ENCODE results near the gene ARMC7. TPM values are rescaled to one million over a fixed set of nuclear protein-coding genes. Genes with fewer than 3 reads are reported as not detected.

ARMC7 gene
- total RNA-seq, 2 experiments from 2014 or later = 16.1 to 17.0 TPM

DNA sequence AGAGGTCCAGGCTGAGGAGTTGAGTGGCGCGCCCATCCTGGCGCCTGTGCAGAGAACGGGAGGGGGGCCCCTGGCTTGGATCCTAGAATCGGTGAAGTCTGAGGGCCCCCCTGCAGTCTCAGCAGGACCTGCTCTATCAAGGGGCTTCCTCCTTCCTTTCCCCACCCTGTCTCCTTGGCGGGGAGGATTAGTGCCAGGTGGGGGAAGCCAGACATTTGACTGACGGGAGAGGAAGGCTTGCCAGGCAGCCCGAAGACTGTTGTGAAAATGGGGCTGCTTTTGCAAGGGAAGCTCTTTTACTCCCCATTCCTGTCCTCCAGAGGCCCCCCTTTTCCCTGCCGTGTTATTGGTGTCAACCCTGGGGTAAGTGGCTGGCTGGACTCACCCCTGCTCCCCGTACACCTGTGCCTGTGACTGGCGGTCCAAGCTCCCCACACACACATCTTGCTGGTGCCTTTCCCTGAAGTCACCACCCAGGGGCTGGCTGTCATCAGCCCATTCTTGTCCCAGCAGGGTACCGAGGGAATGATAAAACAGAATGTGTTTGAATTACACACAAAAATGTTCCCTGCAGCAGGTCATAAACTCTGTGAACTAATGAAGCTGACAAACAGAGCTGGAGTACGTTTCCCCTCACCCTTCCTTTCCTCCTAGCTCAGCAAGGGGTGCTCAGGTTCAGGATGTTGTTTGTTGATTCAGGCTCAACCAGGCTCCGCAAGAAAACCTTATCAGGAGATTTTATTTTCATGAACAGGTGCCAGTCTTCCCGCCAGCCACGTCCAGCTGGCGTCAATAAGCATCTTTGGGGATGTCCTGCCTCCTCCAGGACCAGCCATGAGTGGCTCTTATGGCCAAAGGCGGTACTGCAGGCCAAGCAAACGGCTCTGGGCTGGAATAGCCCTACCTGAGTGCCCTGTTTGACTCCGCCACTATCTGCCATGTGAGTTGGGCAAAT lies 4.4 kb upstream of the ARMC7 start:
- DNase-seq (peak; percentile 43), ATAC-seq (no peak)
- no peaks in the 10 kb centered on the region for H3K9me3 Mint-ChIP-seq (ENCODE audit: insufficient read depth)
- no peaks in the 10 kb centered on the region for H3K36me3 Mint-ChIP-seq (ENCODE audit: low read depth)
- ChIA-PET CTCF (interaction anchor here (0.8 to 3.8 kb wide), 17 partner anchors 8 to 143 kb away, joined by 3 to 14 read pairs (median 4); partner anchors contain the start of gene SLC16A5), POLR2A (interaction anchor here (1.7 kb wide), 1 partner anchor 9 kb away, joined by 7 read pairs; no protein-coding TSS in a partner anchor)
- no peaks in the 10 kb centered on the region for H3K27me3 Mint-ChIP-seq (ENCODE audit: low read depth)
- H3K27ac Mint-ChIP-seq = no peak overlapping the region
- H3K4me1 Mint-ChIP-seq (ENCODE audit: low read depth) = peaks cover 18% of the 10 kb centered on the region
- H3K4me3 Mint-ChIP-seq = no peak overlapping the region

DNA sequence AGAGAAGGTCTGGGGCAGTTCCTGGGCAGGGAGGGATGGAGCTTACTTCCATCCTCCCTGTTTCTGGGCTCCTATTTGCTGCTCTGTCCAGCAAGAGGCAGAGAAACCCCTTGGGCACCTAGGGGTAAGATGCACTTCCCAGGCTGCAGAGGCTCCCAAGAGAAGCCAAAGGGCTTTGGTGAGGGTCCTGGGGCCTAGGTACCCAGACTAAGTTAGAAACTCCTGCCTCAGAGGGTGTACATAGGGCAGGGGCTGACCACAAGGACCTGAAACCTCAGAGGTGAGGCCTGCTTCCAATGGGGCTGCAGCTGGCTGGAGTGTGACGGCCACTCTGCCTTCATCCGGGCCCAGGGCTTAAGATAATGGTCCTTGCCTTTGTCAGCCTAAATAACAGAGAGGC lies 1.6 kb upstream of the ARMC7 start:
- Mint-ChIP-seq H3K36me3 (ENCODE audit: low read depth) (peaks cover 11% of the 10 kb centered on the region), H3K4me1 (ENCODE audit: low read depth) (peaks cover 36% of the 10 kb centered on the region), H3K27me3 (ENCODE audit: low read depth) (no peaks in the 10 kb centered on the region), H3K9me3 (ENCODE audit: insufficient read depth) (no peaks in the 10 kb centered on the region), H3K4me3 (peak overlapping the region; percentile 92), H3K27ac (no peak overlapping the region)
- ATAC-seq (no peak), DNase-seq (no peak)
- ChIA-PET CTCF (interaction anchor here (0.7 kb wide), 1 partner anchor 146 kb away, joined by 3 read pairs; no protein-coding TSS in a partner anchor), POLR2A (no interaction called here)

DNA sequence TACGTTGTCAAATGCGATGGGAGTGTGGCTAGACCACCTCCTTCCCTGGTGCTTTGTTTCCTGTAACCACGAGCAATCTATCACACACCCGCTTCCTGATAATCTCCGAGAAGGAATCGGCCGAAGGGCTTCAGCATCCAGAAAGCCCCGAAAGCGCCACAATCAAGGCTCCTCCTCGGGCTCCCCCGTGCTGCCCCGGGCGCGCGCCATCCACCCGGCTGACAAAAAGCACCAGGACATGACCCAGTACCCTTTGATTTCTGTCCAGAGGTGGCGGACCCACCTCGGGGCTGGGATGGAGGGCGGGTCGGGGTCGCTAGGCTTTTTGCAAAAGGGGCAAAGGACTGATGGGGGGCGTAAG lies 743 bp upstream of the ARMC7 start:
- Mint-ChIP-seq H3K36me3 (ENCODE audit: low read depth) (peaks cover 12% of the 10 kb centered on the region), H3K4me1 (ENCODE audit: low read depth) (peaks cover 42% of the 10 kb centered on the region), H3K27me3 (ENCODE audit: low read depth) (no peaks in the 10 kb centered on the region), H3K4me3 (peak overlapping the region; percentile 92), H3K9me3 (ENCODE audit: insufficient read depth) (no peaks in the 10 kb centered on the region), H3K27ac (peak overlapping the region; percentile 41)
- DNase-seq (no peak), ATAC-seq (peak; percentile 13)
- ChIA-PET POLR2A (interaction anchor here (0.7 to 2.5 kb wide), 7 partner anchors 15 to 100 kb away, joined by 3 to 10 read pairs (median 4); partner anchors contain the start of genes NT5C and SLC16A5), CTCF (interaction anchor here (0.8 to 8.9 kb wide), 4 partner anchors 23 to 148 kb away, joined by 4 to 210 read pairs (median 64); partner anchors contain the start of gene NT5C)

DNA sequence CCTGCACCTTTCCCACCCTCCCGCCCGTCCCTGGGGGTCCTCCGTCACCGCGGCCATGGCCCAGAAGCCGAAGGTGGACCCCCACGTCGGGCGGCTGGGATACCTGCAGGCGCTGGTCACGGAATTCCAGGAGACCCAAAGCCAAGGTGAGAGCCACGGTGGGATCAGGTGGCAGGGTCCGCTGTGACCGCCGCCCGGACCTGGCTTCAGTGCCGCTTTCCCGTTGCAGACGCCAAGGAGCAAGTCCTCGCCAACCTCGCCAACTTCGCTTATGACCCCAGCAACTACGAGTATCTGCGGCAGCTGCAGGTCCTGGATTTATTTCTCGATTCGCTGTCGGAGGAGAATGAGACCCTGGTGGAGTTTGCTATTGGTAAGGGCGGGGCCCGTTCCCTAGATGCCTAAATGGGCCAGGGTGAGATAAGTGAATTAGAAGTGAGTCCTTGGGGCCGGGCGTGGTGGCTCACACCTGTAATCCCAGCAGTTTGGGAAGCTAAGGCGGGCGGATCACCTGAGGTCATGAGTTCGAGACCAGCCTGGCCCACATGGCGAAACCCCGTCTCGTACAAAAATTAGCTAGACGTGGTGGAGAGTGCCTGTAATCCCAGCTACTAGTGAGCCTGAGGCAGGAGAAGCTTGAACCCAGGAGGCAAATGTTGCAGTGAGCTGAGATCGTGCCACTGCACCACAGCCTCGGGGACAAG lies 617 bp downstream of the ARMC7 start:
- H3K36me3 Mint-ChIP-seq (ENCODE audit: low read depth) = peaks cover 20% of the 10 kb centered on the region
- H3K9me3 Mint-ChIP-seq (ENCODE audit: insufficient read depth) = no peaks in the 10 kb centered on the region
- ATAC-seq (no peak), DNase-seq (peak; percentile 41)
- H3K27ac Mint-ChIP-seq = peak overlapping the region; percentile 84
- H3K4me1 Mint-ChIP-seq (ENCODE audit: low read depth) = peaks cover 54% of the 10 kb centered on the region
- ChIA-PET POLR2A (interaction anchor here (0.8 to 2.5 kb wide), 7 partner anchors 13 to 160 kb away, joined by 3 to 10 read pairs (median 4); partner anchors contain the start of genes MIF4GD, NT5C, NUP85 and SLC16A5), CTCF (interaction anchor here (0.9 to 8.9 kb wide), 8 partner anchors 21 to 302 kb away, joined by 3 to 210 read pairs (median 11); partner anchors contain the start of genes MIF4GD and NT5C)
- no peaks in the 10 kb centered on the region for H3K27me3 Mint-ChIP-seq (ENCODE audit: low read depth)
- H3K4me3 Mint-ChIP-seq = peak overlapping the region; percentile 92

DNA sequence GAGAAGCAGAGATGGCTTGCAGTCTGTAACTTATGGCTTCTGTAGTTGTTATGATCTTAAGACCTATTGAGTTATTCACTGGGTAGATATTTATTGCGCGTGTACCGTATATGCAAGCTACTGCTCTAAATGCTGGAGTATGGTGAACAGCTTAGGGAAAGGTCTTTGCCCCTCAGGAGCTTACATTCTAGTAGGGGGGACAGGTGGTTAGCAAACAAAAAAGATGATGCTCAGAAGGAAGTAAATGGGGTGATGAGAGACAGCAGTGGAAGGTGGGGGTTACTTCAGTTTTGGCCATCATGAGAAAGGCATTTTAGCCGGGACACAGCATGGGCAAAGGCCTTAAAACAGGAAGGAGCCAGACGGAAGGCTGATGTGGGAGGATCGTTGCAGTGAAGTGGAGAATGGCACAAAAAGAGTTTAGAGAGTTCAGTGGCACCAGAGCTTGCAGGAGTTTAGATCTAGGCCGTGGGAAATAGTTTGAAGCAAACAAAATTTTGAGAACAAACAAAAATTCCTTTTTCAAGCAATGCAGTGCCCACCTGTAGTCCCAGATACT lies 2.1 kb downstream of the ARMC7 start:
- H3K4me3 Mint-ChIP-seq = peak overlapping the region; percentile 92
- ChIA-PET POLR2A (interaction anchor here (0.6 to 2.5 kb wide), 4 partner anchors 13 to 60 kb away, joined by 3 to 10 read pairs (median 3); partner anchors contain the start of gene NT5C), CTCF (interaction anchor here (1.1 to 8.9 kb wide), 6 partner anchors 20 to 159 kb away, joined by 3 to 210 read pairs (median 71); partner anchors contain the start of genes GGA3, MIF4GD, MRPL58 and MRPS7)
- H3K4me1 Mint-ChIP-seq (ENCODE audit: low read depth) = peaks cover 51% of the 10 kb centered on the region
- no peaks in the 10 kb centered on the region for H3K9me3 Mint-ChIP-seq (ENCODE audit: insufficient read depth)
- peaks cover 23% of the 10 kb centered on the region for H3K36me3 Mint-ChIP-seq (ENCODE audit: low read depth)
- ATAC-seq = no peak
- H3K27me3 Mint-ChIP-seq (ENCODE audit: low read depth) = no peaks in the 10 kb centered on the region
- no peak for DNase-seq
- peak overlapping the region; percentile 60 for H3K27ac Mint-ChIP-seq

DNA sequence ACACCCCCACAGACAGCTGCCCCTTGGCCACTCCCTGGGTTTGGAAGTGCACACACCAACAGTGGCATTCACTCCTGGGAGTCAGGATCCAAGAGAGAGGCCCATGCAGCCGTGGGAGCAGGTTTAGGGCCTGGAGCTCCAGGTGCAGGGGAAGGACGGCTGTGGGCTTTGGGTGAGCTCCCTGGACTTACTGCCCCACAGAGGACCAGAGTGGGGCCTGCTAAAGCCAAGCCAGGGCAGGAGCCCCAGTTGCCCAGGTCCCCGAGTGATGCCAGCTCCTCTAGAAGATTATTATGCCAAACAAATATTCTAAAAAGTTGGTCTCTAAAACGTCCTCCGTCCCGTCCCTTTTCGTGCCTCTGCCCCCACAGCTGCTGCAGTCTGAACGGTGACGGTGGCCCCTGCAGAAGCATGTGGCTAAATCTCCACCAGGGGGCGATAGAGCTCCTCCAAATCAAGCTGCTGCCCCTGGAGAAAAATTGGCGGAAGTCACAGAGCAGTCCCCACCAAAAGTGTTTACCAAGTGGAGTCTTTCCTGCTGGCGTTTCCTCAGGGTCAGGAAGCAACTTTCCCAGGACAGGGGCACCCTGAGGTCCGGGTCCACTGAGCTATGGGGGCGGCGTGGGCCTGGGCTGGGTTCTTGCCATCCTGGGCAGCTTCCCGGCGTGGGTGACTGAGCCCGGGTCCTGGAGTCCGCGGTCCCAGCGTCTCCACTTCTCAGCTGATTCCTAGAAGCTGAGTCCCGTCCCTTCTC lies 4.2 kb downstream of the ARMC7 start:
- H3K4me3 Mint-ChIP-seq = peak overlapping the region; percentile 82
- peak overlapping the region; percentile 88 for H3K27ac Mint-ChIP-seq

DNA sequence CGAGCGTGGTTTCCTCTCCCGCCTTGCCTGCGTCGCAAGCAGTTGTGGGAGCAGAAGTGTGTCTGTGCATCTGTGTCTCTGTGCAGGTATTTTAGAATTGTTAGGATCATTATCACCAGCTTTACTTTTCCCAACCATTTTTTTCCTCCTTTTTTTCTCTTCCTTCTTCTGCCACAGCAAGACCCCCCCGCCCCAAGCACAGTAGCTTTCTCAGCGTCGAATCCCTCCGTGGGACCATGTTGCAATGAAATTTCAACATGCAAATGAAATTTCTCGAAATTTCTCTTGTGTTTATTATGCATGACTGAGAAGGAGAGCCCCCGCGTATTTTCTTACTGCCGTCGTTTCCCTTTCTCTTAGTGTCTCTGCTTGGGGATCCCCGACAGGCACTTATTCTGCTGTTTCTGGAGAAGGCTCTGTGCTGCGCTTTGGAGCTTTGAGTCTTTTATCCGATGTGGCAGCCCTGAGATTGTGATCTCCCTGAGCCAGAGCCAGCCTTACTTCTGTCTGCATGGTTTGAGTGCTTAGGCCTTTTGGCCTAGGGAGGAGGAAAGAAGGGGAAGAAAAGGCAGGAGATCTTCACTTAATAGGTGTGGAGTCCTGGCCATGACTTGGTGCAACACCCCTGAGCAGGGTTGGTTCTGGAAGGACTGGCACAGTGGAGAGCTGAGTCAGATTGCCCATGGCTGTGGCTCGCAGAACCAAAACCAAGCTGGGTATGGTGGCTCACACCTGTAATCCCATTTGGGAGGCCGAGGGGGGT lies 5.0 kb downstream of the ARMC7 start:
- Mint-ChIP-seq H3K27ac (peak overlapping the region; percentile 88), H3K4me1 (ENCODE audit: low read depth) (peaks cover 40% of the 10 kb centered on the region), H3K9me3 (ENCODE audit: insufficient read depth) (no peaks in the 10 kb centered on the region), H3K27me3 (ENCODE audit: low read depth) (no peaks in the 10 kb centered on the region), H3K36me3 (ENCODE audit: low read depth) (peaks cover 31% of the 10 kb centered on the region), H3K4me3 (peak overlapping the region; percentile 82)
- DNase-seq = no peak
- ATAC-seq = no peak
- ChIA-PET CTCF (interaction anchor here (0.7 to 8.9 kb wide), 72 partner anchors 9 to 425 kb away, joined by 3 to 210 read pairs (median 8); partner anchors contain the start of genes CDR2L, GGA3, JPT1 and MIF4GD), POLR2A (interaction anchor here (0.7 to 3.0 kb wide), 20 partner anchors 9 to 156 kb away, joined by 3 to 28 read pairs (median 4); partner anchors contain the start of genes JPT1, MIF4GD, MRPL58 and NT5C)

More for the DNA sequence above, 4.2 kb downstream of the ARMC7 start:
- peaks cover 29% of the 10 kb centered on the region for H3K36me3 Mint-ChIP-seq (ENCODE audit: low read depth)
- DNase-seq = peak; percentile 96
- ChIA-PET POLR2A (interaction anchor here (0.7 to 3.0 kb wide), 22 partner anchors 9 to 298 kb away, joined by 3 to 28 read pairs (median 4); partner anchors contain the start of genes JPT1, MIF4GD, MRPL58 and NT5C), CTCF (interaction anchor here (0.7 to 8.9 kb wide), 77 partner anchors 8 to 519 kb away, joined by 3 to 210 read pairs (median 7); partner anchors contain the start of genes CDR2L, GGA3, HID1 and JPT1)
- no peaks in the 10 kb centered on the region for H3K9me3 Mint-ChIP-seq (ENCODE audit: insufficient read depth)
- peaks cover 45% of the 10 kb centered on the region for H3K4me1 Mint-ChIP-seq (ENCODE audit: low read depth)
- no peaks in the 10 kb centered on the region for H3K27me3 Mint-ChIP-seq (ENCODE audit: low read depth)
- peak; percentile 69 for ATAC-seq

DNA sequence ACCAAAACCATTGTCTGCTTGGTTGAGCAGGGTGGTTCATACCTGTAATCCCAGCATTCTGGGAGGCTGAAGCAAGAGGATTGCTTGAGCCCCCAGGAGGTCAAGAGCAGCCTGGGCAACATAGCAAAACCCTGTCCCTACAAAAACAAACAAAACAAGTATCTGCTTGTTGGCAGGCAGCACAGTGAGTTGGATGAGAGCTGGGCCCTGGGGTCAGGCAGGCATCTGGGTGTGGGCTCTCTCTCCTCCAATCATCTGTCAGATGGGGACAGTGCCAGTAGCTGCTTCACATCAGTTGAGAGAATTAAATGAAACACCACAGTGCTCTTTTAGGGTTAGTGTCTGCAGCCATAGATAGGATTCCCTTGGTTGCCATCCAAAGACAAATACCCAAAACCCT lies 5.8 kb downstream of the ARMC7 start:
- no peak for ATAC-seq
- no peaks in the 10 kb centered on the region for H3K27me3 Mint-ChIP-seq (ENCODE audit: low read depth)
- H3K36me3 Mint-ChIP-seq (ENCODE audit: low read depth) = peaks cover 34% of the 10 kb centered on the region
- DNase-seq = no peak
- no peaks in the 10 kb centered on the region for H3K9me3 Mint-ChIP-seq (ENCODE audit: insufficient read depth)
- POLR2A ChIA-PET = interaction anchor here (0.5 to 3.0 kb wide), 4 partner anchors 9 to 155 kb away, joined by 4 to 28 read pairs (median 10); partner anchors contain the start of genes MIF4GD and NT5C
- H3K4me3 Mint-ChIP-seq = no peak overlapping the region
- CTCF ChIA-PET = interaction anchor here (0.8 to 8.9 kb wide), 18 partner anchors 8 to 158 kb away, joined by 3 to 210 read pairs (median 16); partner anchors contain the start of genes GGA3, JPT1, MIF4GD and MRPS7
- peaks cover 37% of the 10 kb centered on the region for H3K4me1 Mint-ChIP-seq (ENCODE audit: low read depth)
- H3K27ac Mint-ChIP-seq = no peak overlapping the region

DNA sequence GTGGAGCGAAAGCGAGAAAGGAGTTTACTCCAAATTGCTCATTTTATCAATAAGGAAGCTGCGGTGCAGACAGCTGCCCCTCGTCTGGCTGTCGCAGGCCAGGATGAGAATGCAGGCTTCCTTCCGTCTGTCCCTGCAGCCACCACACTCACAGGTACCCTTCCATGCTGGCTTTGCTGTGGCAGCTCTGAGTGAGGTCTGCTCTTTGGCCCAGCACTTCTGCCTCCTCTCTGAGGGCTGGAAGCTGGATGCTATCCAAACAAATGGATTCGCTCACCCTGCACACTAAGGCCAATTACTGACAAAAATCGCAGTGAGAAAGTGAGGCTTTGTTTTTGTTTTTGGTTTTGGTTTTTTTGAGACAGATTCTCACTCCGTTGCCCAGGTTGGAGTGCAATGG lies 7.0 kb downstream of the ARMC7 start:
- Mint-ChIP-seq H3K9me3 (ENCODE audit: insufficient read depth) (no peaks in the 10 kb centered on the region), H3K27me3 (ENCODE audit: low read depth) (no peaks in the 10 kb centered on the region), H3K4me1 (ENCODE audit: low read depth) (peaks cover 29% of the 10 kb centered on the region), H3K36me3 (ENCODE audit: low read depth) (peaks cover 38% of the 10 kb centered on the region), H3K4me3 (no peak overlapping the region), H3K27ac (no peak overlapping the region)
- ChIA-PET CTCF (interaction anchor here (0.8 to 8.9 kb wide), 4 partner anchors 14 to 84 kb away, joined by 3 to 210 read pairs (median 66); partner anchors contain the start of gene NT5C), POLR2A (interaction anchor here (0.7 to 1.7 kb wide), 4 partner anchors 14 to 144 kb away, joined by 3 to 4 read pairs (median 4); no protein-coding TSS in a partner anchor)
- ATAC-seq = no peak
- DNase-seq = no peak

All from activated CD8-positive, alpha-beta T cell treated with anti-CD3 and anti-CD28 coated beads, Interleukin-2, amount 10 ng/mL, durations not matched to agents 7 days and 5 days (primary cell).